ENCODE results near the gene ABCD1.

GRCh38 chrX:153688911-153689590 is 35.6 kb upstream of the ABCD1 start:
- no peak for TF ChIP-seq POLR2A (IDR thresholded peaks at IDR 0.05; ENCODE audit: low read depth, low read length)
- TF ChIP-seq POLR2AphosphoS5 (IDR thresholded peaks at IDR 0.05; ENCODE audit: low read depth, low read length): no peak
- TF ChIP-seq TAF1 (IDR thresholded peaks at IDR 0.05; ENCODE audit: borderline replicate concordance, low read depth, low read length): no peak
